DMS 273 treated with DMSO at 0.1 percent for 48 hours (cell line): ENCODE data around the gene HAL.
A peak's percentile ranks its signal among the peaks of the same experiment; 100 is the strongest.
"Not testable (repeated sequence)": the region's sequence is repeated elsewhere in the genome, so short reads cannot be mapped to it uniquely, and the experiment has no call there.

ENCODE experiments used
- DNase-seq: peaks from one replicate; lab custom pipeline; 2025; lab: John Stamatoyannopoulos, UW

Gene HAL

DNA sequence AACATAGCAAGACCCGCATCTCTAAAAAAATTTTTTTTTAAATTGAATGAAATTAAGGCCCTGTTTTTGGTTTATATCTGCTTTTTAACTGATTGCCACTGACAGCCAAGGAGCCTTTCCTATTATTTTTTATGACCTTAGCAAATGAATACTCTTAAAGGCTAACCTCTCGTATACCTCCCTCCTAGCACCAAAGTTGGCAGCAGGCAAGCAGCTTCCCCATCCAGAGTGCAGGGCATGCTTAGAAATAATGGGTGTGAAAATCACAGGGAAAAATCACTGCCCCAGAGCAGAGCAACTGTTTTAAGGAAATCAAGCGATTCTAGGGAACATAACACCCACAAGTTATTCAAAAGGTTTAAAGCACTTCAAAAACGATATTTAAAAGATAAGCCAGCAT lies 20.7 kb downstream of the HAL start:
- DNase-seq, result no peak

DNA sequence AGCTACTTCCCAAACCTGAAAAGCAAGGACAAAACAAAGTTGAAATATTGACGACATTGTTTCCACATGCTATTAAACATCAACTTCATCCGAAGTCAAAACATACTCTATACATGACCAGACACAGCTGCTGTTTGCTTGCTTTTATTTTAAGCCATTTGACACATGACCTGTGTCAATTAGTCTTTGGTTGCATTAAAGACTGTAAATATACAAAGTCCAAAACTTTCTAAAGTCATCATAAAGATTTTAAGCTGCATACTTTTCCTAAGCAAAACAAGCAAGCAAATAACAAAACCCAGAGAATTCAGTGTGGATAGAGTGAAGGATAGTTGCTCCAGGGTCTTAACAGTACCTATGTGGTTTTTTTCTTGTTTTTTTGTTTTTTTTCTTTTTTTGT lies 21.8 kb downstream of the HAL start:
- no peak for DNase-seq

DNA sequence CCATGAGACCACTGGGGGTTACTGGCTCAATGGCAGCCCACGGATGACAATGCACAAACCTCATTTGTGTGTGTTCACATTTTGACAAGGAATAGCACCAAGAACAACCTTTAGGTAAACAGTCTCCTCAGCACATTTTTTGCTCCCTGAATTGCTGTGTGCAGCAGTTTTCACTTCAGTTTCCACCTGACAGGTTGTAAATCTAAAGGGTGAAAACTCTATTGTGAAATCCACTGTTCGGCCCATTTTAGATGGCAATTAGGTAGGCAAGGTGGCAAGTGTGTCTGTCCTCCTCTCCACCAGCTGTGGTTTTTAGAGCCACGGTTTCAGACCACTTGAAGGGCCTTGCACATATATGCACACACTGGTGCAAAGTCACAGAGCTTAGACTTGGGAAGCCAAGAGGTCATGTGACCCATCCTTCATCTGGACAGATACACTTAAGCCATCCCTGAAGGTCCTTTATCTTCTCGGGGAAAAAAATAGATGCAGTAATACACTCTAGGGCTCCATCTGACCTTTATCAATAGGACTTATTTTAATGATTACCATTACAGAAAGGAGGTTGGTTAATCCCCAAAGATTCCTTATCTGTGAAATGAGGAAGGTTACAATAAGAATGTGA lies 23.2 kb downstream of the HAL start:
- DNase-seq, result no peak

DNA sequence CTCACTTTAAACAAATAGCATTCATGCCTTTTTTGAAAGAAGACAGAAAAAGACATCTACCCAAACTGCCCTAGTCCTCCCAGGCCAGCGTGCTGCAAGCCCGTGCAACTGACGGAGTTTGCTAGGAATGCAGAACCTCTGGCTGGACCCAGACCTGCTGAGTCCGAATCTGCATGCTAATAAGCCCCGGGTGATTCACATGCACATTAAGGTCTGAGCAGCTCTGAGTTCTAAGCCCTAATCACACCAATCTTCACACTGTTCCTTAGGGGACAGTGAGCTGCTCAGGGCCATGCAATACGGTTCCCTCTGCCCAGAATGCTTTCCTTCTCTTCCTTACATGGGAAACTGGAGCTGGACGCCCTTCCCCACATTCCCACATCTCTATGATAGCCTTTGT lies 25.2 kb downstream of the HAL start:
- no peak for DNase-seq

DNA sequence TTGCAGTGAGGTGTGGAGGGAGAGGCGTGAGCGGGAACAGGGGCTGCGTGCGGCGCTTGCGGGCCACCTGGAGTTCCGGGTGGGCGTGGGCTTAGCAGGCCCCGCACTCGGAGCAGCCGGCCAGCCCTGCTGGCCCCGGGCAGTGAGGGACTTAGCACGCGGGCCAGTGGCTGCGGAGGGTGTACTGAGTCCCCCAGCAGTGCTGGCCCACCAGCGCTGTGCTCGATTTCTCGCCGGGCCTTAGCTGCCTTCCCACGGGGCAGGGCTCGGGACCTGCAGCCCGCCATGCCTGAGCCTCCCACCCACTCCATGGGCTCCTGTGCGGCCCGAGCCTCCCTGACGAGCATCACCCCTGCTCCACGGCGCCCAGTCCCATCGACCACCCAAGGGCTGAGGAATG lies 27.0 kb downstream of the HAL start:
- DNase-seq, result not testable (repeated sequence)

DNA sequence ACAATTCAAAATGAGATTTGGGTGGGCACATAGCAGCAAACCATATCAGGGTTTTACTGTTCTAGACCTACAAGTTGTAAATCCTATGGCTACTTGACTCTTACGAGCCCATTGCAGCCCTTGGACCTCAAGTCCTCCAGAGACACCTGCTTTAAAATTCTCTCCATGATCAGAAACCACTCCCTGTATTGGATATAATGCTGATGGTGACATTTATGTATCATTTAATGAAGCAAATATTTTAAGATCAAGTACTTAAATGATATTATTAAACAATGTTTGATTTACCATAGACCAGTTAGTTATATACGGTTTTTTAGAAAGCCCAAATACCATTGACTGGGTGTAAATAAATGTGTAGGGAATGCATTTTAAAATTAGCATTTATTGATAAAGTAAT lies 28.8 kb downstream of the HAL start:
- no peak for DNase-seq

DNA sequence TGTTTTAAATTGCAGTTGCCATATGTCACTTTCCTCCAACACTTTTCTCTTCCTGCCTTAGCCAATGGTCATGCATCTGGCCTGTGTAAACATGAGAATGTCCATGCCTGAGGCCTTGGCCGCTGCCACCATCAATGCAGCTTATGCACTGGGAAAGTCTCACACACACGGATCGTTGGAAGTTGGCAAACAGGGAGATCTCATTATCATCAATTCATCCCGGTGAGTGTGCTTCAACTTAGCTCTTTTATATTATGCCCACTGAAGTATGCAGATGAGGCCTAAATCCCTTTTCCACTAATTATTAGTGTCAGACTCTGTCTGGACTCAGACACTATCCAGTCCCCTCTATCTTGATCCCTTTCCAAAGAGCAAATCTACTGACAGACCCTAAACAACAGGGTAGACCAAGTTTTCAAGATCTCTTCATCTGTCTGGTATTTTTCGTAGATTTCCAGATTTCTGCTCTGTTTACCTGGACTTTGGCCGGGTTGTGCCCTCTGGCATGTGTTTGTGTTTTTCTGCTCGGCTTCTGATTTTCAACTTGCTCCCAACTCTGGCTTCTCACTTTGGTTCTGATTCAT lies 29.8 kb downstream of the HAL start:
- peak; percentile 17 for DNase-seq

DNA sequence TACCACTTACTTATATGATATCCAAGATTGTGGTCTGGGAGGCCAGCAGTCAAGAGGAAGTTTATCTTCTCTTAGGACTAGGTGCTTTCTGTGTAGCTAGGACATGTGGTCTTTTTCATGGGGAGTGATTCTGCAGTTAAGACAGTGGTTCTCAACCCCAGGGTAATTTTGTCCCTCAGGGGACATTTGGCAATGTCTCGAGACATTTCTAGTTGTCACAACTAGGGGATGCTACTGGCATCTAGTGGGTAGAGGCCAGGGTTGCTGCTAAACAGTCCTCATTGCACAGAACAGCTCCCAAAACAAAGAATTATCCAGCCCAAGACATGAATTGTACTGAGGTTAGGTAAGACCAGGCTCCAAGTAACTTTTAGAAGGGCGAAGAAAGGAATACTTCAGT lies 33.0 kb downstream of the HAL start:
- no peak for DNase-seq

DNA sequence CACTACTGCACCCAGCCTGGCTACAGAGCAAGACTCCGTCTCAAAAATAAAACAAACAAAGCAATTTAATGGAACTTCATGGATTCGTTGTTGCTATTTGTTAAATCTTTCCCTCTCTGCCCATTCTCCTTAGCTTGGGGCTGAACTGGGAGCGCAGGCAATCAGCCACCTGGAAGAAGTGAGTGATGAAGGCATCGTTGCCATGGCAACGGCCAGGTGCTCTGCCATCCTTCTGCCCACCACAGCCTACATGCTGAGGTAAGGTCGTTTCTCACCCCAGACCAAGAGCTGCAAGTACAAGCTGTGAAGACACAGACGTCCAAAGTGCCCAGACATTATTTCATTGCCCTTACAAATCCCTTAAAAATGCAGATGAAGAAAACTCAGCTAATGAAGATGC lies 33.9 kb downstream of the HAL start:
- no peak for DNase-seq

DNA sequence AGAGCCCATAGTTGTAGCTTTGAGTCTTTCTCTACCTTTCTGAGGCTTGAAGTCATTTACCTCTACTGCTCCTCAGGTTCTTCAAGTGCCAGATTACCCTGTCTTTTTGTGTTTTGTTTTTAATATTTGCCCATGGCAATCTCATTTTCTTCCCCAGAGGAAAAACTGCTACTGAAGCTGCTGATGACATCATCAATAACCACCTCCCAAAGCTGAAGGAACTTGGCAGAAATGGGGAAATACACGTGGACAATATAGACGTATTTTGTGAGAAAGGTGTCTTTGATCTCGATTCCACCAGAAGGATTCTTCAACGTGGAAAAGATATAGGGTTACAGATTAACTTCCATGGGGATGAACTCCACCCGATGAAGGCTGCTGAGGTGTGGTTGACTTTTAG lies 35.9 kb downstream of the HAL start:
- no peak for DNase-seq

DNA sequence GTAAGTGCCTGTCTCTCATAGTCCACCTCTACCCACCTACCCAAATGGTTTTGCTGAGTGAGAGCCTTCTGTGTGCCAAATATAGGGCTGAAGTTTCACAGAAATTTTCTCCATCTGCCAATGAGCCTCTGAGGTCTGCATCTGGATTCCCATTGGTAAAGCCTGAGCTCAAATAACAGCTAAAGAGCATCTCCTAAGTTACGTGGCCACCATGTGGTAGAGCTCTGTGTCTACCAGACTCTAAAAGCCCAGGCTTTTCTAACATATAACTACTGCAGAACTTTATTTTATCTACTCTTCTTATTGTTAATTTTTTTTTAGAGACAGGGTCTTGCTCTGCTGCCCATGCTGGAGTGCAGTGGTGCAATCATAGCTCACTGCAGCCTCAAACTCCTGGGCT lies 37.0 kb downstream of the HAL start:
- peak; percentile 20 for DNase-seq

DNA sequence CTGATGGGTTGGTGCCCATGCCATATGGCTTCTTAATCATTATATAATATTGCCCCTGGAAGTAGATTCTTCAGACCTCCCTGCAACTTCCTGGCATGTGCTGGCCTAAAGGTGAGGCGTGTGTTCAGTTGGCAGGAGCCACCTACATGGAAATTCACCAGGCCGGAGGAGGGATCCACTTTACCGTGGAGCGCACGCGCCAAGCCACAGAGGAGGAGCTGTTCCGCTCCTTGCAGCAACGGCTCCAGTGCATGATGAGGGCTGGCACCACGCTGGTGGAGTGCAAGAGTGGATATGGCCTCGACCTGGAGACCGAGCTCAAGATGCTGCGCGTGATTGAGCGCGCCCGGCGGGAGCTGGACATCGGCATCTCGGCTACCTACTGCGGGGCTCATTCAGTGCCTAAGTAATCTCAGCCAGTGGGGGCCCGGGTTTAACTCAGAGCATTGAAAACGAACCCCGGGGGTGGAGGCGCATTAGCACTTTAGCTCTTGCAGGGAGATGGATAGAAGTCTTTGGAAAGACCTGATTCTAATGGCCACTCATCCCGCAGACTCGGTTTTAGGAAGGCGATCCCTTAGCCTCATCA lies 39.5 kb downstream of the HAL start:
- DNase-seq, result no peak

DNA sequence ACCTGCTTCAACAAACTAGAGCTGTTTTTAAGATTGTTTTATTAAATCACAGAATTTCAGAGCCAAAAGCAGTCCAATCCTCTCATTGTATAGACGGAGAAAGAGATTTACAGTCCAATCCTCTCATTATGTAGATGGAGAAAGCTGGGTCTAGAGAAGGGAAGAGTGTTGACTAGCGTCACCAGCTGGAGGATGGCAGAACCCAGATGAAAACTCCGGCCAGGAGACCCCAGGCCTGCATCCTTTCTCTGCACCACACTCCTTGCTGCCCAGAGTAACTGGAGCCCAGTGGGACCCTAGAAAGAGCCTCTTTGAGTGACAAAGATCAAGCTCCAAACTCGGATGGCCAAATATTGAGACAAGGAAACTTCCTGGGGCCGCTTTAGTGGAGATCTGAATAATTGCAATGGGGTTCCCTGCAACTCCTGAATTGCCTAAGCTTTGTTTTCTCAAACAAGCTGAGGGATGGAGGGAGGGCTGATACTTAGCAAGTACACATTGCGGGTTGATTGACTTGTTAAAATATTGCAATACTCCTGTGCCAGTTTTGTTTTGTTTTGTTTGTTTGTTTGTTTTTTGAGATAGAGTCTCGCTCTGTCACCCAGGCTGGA lies 40.5 kb downstream of the HAL start:
- DNase-seq, result no peak

DNA sequence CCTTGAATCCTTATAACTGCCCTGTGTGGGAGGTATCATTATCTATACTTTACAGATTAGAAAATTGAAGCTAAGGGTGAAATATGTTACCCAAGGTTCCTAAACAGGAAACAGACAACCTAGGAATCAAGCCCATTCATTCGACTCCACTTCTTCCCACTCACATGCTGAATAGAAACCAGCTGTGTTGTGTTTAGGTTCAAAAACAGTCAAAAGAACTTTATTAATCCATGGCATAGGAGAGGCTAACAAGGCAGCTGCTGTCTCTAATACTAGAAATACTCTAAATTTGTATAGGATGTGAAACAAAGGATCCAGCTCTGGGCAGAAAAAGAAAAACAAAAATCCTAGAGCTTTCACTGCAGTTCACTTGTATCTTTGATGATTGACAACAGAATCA lies 43.1 kb downstream of the HAL start:
- no peak for DNase-seq

DNA sequence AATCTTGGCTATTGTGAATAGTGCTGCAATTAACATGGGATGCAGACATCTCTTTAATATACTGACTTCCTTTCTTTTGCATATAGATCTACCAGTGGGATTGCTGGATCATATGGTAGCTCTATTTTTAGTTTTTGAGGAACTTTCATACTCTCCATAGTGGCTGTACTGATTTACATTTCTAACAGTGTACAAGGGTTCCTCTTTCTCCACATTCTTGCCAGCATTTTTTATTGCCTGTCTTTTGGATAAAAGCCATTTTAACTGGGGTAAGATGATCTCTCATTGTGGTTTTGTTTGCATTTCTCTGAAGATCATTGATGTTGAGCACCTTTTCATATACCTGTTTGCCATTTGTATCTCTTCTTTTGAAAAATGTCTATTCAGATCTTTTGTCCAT lies 44.6 kb downstream of the HAL start:
- no peak for DNase-seq

DNA sequence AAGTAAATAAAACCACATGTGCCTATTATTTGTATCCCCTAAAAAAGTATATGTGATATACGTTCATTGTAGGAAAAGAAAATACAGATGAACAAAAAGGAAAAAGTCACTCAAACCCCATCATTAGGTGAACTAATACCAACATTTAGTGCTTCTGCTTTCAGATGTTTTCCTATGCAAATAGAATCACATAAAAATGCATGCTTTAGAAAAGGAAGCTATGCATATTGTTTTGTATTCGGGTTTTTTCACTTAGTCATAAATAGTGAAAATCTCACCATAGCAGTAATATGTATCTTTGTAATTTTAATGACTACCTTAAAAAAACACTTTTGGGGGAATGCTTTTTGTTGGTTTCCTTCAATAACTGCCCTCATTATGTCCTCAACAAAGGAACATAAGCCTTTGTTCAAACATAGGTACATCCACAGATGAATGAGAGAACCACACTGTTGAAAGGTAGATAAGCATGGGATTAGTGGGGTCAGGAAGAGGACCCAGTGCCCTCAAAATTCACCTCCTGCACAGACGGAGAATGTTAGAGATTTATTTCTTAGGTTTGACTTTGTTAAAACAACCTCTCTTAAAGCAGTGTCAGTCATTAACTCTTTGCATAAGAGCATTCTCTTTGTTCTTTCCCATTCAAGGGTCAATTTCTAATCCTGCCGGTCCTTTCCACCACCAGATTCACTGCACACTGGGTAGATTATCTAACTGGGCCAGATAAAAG lies 46.5 kb downstream of the HAL start:
- DNase-seq, result no peak

DNA sequence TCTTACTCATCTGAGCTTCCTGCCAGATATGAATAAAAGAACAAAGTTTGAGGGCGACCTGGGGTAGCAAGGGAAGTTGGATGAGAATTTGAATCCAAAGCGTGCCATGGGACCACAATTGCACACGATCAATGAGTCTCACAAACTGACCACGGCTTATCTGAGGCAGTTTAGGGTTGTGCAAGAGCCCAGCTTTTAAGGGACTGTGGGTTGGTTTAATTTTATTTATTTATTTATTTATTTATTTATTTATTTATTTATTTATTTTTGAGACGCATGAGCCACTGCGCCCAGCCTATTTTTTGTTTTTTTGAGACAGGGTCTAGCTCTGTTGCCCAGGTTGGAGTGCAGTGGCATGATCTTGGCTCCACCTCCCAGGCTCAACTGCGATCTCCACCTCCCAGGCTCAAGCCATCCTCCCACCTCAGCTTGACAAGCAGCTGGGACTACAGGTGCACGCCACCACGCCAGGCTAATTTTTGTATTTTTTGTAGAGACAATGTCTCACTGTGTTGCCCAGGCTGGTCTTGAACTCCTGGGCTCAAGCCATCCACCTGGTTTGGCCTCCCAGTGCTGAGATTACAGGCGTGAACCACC lies 51.9 kb downstream of the HAL start:
- DNase-seq, result no peak

DNA sequence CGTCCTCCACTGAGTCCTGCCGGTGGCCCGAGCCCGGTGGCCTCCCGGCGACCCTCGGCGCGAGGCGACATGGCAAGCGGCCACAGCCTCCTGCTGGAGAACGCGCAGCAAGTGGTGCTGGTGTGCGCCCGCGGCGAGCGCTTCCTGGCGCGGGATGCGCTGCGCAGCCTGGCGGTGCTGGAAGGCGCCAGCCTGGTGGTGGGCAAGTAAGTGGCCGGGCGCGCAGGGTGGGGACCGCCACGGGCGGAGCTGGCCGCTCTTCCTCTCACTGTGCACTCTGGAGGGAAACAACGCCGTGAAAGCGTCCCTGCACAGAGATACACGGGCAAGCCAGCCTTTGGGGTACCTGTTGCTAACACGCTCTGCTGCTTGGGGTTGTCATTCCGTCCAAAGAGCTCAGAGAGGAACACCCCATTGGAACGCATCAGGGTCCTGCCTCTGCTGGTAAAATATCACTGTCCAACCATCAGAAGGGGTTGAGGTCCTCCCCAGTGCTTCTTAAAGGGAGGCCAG lies 52.8 kb downstream of the HAL start, which contains the start of gene AMDHD1:
AMDHD1 (plus strand) TSS at position 2 of the 513 bp plus-strand sequence; CDS start at position 70, 68 bp downstream.
- no peak for DNase-seq

DNA sequence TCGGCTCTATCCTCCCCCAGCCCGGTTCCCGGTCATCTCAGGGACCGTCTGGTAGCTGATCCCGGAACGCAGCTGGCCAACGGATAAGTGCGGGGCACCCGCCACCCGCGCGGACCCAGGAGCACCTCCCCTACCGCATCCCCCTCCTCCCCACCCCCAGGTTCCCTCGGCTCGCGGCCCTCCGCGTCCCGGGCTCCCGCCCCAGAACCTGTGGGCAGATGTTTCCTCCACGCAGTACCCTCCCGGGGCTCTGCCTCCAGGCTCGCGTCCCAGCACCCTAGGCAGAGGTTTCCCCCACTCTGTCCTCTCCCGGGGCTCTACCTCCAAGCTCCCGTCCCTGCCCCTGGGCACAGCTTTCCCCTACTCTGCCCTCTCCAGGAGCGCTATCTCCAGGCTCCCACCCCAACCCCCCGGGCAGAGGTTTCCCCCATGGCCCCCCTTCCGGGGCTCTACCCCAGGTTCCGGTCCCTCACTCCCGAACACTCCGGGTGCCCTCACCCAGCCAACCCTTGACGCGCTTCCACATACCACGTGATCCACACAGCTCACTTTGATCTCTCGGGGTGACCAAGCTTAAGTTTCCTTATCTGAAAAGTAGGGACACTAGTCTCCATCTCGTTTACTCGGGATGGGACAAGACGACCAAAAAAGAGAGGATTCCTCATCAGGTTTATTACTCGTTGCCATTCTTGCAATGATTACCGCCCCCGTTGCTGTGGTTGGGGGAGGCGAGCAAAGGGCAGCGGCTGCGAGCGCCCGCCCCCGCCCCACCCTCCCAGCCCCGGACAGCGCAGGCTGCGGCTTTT lies 53.4 kb downstream of the HAL start, which contains the start of gene CCDC38:
CCDC38 (minus strand) TSS at position 91 of the 806 bp plus-strand sequence. CDS start 6,105 bp downstream, outside the sequence.
- peak; percentile 40 for DNase-seq

DNA sequence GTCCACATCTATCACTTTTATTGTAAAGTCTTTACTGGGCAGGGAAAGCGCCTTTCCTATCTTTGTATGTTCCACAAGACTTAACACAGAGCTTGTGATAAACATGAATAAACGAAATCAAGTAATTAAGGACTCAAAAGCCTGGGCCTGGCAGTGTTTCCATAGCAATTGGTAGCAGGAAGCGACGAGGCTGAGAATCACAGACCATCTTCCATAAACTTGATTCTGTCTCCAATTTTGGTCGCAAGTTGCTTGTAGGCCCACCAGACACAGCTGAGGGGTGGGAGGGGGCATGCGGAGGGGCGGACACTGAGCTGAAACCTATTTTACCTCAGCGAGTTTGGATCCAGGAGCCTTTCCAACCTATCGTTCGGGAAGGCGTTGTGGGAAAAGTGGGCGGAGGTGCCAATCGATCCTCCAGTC lies 54.0 kb downstream of the HAL start:
- DNase-seq, result no peak

DNA sequence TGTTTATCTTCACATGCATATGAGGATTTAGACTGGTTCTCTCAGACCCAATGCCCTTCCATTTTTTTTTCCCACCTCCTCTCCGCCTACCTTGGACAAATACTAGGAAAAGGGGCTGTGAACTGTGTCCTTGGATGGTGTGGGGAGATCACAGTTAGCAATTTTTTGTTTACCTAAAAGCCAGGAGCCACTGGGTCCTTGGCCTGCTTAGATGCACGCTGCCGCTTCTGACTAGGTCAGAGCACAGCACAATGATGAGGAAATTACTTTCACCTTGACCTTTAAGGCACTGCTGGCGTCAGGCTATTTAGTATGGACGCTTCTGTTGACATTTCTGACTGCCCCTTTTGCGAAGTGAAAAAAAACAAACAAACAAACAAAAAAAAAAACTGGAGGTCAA lies 55.6 kb downstream of the HAL start:
- DNase-seq, result no peak
